HepG2 (cell line): ENCODE measurements around the gene GUK1. TPM values are rescaled to one million over a fixed set of nuclear protein-coding genes. Genes with fewer than 3 reads are reported as not detected.
A peak's percentile ranks its signal among the peaks of the same experiment; 100 is the strongest.

Source experiments
- ARNT2 ChIP-seq: sonication (generic); formaldehyde crosslinking; IDR thresholded peaks from 2 replicates; pipeline ENCODE4 v1.8.0; 2022; ENCODE audit warnings: mild to moderate bottlenecking, low read depth, missing genetic modification reagents, moderate library complexity
- CEBPB ChIP-seq: IDR thresholded peaks from 2 replicates; pipeline ENCODE4 v1.6.1; 2011; ENCODE audit warnings: low read depth, low read length, improper control_type of control experiment, borderline replicate concordance
- CHD4 ChIP-seq: fragments of 200-600 bp; sonication (generic); IDR thresholded peaks from 2 replicates; pipeline ENCODE4 v1.7.0; 2017; ENCODE audit warnings: mild to moderate bottlenecking, low read length, borderline replicate concordance
- GATAD1 ChIP-seq: IDR thresholded peaks from 2 replicates; pipeline ENCODE4 v1.6.1; 2016; ENCODE audit warnings: missing genetic modification reagents, missing compliant biosample characterization
- NR2C2 ChIP-seq: sonication (generic); formaldehyde crosslinking; IDR thresholded peaks from 2 replicates; pipeline ENCODE4 v1.4.0; 2020; ENCODE audit warnings: missing genetic modification reagents, mild to moderate bottlenecking, moderate library complexity, borderline replicate concordance
- PHF8 ChIP-seq: sonication (generic); formaldehyde crosslinking; IDR thresholded peaks from 2 replicates; pipeline ENCODE4 v1.5.0; 2020; ENCODE audit warnings: missing genetic modification reagents
- SAFB2 ChIP-seq: sonication (generic); formaldehyde crosslinking; IDR thresholded peaks from 2 replicates; pipeline ENCODE4 v1.5.1; 2020; ENCODE audit warnings: missing genetic modification reagents, low read depth, mild to moderate bottlenecking, borderline replicate concordance
- STAG1 ChIP-seq: sonication (generic); formaldehyde crosslinking; IDR thresholded peaks from 2 replicates; pipeline ENCODE4 v1.4.0; 2020; ENCODE audit warnings: missing genetic modification reagents
- TAF1 ChIP-seq: sonication (generic); formaldehyde crosslinking; IDR thresholded peaks from 2 replicates; pipeline ENCODE4 v1.4.0; 2020; ENCODE audit warnings: missing genetic modification reagents
- ZMYM2 ChIP-seq: sonication (generic); formaldehyde crosslinking; IDR thresholded peaks from 2 replicates; pipeline ENCODE4 v1.8.0; 2022; ENCODE audit warnings: mild to moderate bottlenecking, missing genetic modification reagents
- ZNF572 ChIP-seq: sonication (generic); formaldehyde crosslinking; IDR thresholded peaks from 2 replicates; pipeline ENCODE4 v1.5.1; 2020; ENCODE audit warnings: mild to moderate bottlenecking, missing genetic modification reagents
- polyA plus RNA-seq, 8 experiments: library from polyadenylated mRNA; depleted of rRNA in 3 of 8; stranded (reverse) in 7 of 8; unstranded in 1 of 8; fragments of >200 nt; fragmentation: Illumina TruSeq in 4 of 8; extraction: Trizol in 4 of 8; gene quantifications; 2 replicates each; pipeline versions ENCODE4 v1.2.1 to v1.2.3, GENCODE V29; 2011 to 2016; ENCODE audit warnings: low read depth in 4 of 8, missing spikeins in 1 of 8, mixed read lengths in 1 of 8; ENCODE audit not compliant: insufficient read depth in 1 of 8
- total RNA-seq, 5 experiments: library from RNA; depleted of rRNA; stranded (reverse); fragments of >200 nt; fragmentation: Illumina TruSeq; extraction: Trizol; gene quantifications; 2 replicates each; pipeline ENCODE4 v1.2.3, GENCODE V29; 2016; ENCODE audit warnings: low read depth in 1 of 5
- TF ChIP-seq, protein P1 (sequence below): sonication (generic); formaldehyde crosslinking; IDR thresholded peaks from 2 replicates; pipeline ENCODE4 v1.4.0; 2020; ENCODE audit warnings: mild to moderate bottlenecking, missing genetic modification reagents
- TF ChIP-seq, protein P2 (sequence below): sonication (generic); formaldehyde crosslinking; IDR thresholded peaks from 2 replicates; pipeline ENCODE4 v1.4.0; 2020; ENCODE audit warnings: missing genetic modification reagents
- TF ChIP-seq, protein P3 (sequence below): sonication (generic); formaldehyde crosslinking; IDR thresholded peaks from 2 replicates; pipeline ENCODE4 v1.8.0; 2022; ENCODE audit warnings: mild to moderate bottlenecking, missing genetic modification reagents; ENCODE audit not compliant: insufficient replicate concordance
- TF ChIP-seq, protein P4 (sequence below): sonication (generic); formaldehyde crosslinking; IDR thresholded peaks from 2 replicates; pipeline ENCODE4 v1.4.0; 2020; ENCODE audit warnings: missing genetic modification reagents
- TF ChIP-seq, protein P5 (sequence below): sonication (generic); formaldehyde crosslinking; conservative IDR thresholded peaks from 2 replicates; pipeline ENCODE4 v1.4.0; 2020; ENCODE audit warnings: missing genetic modification reagents

Gene GUK1
- total and polyA plus RNA-seq, 2 of the 13 experiments (the other 11 are each of a cell fraction or from before 2014, with no cell fraction given): 116 to 154 TPM

DNA sequence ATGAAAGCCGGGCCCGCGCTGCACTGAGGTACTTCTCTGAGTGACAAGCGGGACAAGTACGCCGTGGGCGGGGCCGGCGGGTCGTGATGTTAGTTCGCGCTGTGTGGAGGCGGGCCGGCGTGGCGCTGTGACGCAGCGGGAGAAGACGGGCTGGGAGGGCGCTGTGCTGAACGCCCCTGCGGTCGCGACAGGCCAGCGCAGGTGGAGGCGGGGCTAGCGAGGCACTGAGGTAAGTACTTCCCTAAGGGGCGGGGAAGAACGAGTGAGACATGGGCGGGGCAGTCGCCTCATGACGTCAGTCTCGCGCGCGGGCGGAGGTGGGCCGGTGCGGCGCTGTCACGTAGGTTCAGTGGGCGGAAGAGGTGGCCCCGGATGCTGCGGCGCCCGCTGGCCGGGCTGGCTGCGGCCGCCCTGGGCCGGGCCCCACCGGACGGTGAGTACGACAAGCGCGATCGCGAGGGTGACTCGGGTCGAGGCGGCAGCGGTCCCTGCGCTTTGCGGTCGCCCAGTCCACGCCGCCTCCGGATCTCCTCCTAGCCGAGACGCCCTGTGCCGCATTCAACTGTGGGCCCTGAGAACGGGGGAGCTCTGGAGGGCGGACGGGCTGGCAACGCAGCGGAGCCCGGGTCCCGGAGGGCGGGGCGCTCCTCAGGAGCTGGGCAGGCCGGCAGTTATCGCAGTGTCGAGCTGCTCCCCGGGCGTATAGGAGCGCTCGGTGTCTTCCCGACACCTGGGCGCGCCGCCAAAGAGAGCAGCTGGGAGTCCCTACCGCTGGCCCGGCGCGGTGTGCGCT, at the start of gene GUK1 (continued):
- TF ChIP-seq, protein P1, sequence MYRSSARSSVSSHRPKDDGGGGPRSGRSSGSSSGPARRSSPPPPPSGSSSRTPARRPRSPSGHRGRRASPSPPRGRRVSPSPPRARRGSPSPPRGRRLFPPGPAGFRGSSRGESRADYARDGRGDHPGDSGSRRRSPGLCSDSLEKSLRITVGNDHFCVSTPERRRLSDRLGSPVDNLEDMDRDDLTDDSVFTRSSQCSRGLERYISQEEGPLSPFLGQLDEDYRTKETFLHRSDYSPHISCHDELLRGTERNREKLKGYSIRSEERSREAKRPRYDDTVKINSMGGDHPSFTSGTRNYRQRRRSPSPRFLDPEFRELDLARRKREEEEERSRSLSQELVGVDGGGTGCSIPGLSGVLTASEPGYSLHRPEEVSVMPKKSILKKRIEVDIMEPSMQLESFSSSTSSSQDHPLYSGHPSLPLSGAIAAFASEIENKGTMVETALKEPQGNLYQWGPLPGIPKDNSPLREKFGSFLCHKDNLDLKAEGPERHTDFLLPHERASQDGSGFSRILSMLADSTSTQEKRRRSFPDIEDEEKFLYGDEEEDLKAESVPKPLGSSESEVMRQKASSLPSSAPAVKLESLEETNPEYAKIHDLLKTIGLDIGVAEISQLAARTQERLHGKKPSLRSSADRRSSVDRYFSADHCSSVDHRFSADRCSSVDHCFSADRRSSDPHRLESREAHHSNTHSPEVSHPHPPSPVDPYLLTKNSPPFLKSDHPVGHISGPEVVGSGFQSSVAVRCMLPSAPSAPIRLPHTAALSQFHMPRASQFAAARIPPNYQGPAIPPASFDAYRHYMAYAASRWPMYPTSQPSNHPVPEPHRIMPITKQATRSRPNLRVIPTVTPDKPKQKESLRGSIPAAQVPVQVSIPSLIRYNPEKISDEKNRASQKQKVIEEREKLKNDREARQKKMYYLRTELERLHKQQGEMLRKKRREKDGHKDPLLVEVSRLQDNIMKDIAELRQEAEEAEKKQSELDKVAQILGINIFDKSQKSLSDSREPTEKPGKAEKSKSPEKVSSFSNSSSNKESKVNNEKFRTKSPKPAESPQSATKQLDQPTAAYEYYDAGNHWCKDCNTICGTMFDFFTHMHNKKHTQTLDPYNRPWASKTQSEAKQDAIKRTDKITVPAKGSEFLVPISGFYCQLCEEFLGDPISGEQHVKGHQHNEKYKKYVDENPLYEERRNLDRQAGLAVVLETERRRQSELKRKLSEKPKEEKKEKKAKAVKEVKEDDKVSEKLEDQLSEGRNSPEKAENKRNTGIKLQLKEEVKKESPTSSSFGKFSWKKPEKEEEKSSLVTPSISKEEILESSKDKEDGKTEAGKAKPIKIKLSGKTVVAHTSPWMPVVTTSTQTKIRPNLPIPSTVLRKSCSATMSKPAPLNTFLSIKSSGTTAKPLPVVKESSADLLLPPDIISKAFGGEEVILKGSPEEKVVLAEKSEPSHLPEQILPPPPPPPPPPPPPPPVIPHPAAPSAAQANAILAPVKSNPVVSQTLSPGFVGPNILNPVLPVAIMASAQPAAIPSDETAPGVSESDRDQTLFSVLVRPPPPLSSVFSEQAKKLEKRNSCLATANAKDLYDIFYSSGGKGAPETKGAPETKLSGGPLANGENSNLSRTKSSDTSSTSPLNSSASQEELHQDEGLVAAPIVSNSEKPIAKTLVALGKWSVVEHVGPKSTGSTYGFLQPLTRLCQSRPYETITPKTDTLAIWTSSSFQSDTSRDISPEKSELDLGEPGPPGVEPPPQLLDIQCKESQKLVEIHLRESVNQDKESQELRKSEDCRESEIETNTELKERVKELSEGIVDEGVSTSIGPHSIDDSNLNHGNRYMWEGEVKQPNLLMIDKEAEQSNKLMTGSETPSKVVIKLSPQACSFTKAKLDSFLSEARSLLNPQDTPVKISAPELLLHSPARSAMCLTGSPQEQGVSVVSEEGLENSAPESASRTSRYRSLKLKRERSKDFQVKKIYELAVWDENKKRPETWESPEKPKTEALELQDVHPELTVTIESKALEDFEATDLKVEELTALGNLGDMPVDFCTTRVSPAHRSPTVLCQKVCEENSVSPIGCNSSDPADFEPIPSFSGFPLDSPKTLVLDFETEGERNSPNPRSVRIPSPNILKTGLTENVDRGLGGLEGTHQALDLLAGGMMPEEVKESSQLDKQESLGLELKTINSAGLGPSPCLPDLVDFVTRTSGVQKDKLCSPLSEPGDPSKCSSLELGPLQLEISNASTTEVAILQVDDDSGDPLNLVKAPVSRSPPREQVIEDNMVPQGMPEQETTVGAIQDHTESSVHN (CRISPR knock-in tag): no peak
- TF ChIP-seq ZNF572 (CRISPR knock-in tag): no peak
- peak; percentile 33 for TF ChIP-seq STAG1 (CRISPR knock-in tag)
- TF ChIP-seq CHD4: no peak
- no peak; the same call in 1 of the 2 replicates for TF ChIP-seq ZMYM2 (CRISPR knock-in tag)
- TF ChIP-seq, protein P2, sequence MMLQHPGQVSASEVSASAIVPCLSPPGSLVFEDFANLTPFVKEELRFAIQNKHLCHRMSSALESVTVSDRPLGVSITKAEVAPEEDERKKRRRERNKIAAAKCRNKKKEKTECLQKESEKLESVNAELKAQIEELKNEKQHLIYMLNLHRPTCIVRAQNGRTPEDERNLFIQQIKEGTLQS: peak; percentile 65
- peak; percentile 79 for TF ChIP-seq TAF1 (CRISPR knock-in tag)
- TF ChIP-seq PHF8 (CRISPR knock-in tag): peak; percentile 76
- no peak; the same call in 1 of the 2 replicates for TF ChIP-seq SAFB2 (CRISPR knock-in tag)
- TF ChIP-seq, protein P3, sequence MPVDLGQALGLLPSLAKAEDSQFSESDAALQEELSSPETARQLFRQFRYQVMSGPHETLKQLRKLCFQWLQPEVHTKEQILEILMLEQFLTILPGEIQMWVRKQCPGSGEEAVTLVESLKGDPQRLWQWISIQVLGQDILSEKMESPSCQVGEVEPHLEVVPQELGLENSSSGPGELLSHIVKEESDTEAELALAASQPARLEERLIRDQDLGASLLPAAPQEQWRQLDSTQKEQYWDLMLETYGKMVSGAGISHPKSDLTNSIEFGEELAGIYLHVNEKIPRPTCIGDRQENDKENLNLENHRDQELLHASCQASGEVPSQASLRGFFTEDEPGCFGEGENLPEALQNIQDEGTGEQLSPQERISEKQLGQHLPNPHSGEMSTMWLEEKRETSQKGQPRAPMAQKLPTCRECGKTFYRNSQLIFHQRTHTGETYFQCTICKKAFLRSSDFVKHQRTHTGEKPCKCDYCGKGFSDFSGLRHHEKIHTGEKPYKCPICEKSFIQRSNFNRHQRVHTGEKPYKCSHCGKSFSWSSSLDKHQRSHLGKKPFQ: no peak
- TF ChIP-seq ARNT2 (CRISPR knock-in tag): 0 out of 2 replicates have a peak, but pooled peaks have one; percentile 27
- TF ChIP-seq, protein P4, sequence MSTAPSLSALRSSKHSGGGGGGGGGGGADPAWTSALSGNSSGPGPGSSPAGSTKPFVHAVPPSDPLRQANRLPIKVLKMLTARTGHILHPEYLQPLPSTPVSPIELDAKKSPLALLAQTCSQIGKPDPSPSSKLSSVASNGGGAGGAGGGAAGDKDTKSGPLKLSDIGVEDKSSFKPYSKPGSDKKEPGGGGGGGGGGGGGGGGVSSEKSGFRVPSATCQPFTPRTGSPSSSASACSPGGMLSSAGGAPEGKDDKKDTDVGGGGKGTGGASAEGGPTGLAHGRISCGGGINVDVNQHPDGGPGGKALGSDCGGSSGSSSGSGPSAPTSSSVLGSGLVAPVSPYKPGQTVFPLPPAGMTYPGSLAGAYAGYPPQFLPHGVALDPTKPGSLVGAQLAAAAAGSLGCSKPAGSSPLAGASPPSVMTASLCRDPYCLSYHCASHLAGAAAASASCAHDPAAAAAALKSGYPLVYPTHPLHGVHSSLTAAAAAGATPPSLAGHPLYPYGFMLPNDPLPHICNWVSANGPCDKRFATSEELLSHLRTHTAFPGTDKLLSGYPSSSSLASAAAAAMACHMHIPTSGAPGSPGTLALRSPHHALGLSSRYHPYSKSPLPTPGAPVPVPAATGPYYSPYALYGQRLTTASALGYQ (CRISPR knock-in tag): peak; percentile 50; the same call in 1 of the 2 replicates
- TF ChIP-seq NR2C2 (CRISPR knock-in tag): peak; percentile 70
- TF ChIP-seq, protein P5, sequence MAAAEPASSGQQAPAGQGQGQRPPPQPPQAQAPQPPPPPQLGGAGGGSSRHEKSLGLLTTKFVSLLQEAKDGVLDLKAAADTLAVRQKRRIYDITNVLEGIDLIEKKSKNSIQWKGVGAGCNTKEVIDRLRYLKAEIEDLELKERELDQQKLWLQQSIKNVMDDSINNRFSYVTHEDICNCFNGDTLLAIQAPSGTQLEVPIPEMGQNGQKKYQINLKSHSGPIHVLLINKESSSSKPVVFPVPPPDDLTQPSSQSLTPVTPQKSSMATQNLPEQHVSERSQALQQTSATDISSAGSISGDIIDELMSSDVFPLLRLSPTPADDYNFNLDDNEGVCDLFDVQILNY (CRISPR knock-in tag): no peak
- no peak for TF ChIP-seq CEBPB
- peak; percentile 89 for TF ChIP-seq GATAD1 (CRISPR knock-in tag)
